Activated naive CD8-positive, alpha-beta T cell (primary cell): Measurements from ENCODE around the gene C1QTNF8.

ENCODE experiments used
- H3K27ac Mint-ChIP-seq: one replicate; pipeline ENCODE4 v1.8.0; 2021; ENCODE audit warnings: mixed read lengths
- H3K27me3 Mint-ChIP-seq: one replicate; pipeline ENCODE4 v1.8.0; 2021; ENCODE audit warnings: mixed read lengths
- H3K36me3 Mint-ChIP-seq: one replicate; pipeline ENCODE4 v1.8.0; 2021; ENCODE audit warnings: mixed read lengths
- H3K4me1 Mint-ChIP-seq: one replicate; pipeline ENCODE4 v1.8.0; 2021; ENCODE audit warnings: low read depth, mixed read lengths
- H3K4me3 Mint-ChIP-seq: one replicate; pipeline ENCODE4 v1.8.0; 2021; ENCODE audit warnings: mild to moderate bottlenecking, mixed read lengths
- H3K9me3 Mint-ChIP-seq: one replicate; pipeline ENCODE4 v1.8.0; 2021; ENCODE audit warnings: low read depth, mixed read lengths

Gene C1QTNF8

DNA sequence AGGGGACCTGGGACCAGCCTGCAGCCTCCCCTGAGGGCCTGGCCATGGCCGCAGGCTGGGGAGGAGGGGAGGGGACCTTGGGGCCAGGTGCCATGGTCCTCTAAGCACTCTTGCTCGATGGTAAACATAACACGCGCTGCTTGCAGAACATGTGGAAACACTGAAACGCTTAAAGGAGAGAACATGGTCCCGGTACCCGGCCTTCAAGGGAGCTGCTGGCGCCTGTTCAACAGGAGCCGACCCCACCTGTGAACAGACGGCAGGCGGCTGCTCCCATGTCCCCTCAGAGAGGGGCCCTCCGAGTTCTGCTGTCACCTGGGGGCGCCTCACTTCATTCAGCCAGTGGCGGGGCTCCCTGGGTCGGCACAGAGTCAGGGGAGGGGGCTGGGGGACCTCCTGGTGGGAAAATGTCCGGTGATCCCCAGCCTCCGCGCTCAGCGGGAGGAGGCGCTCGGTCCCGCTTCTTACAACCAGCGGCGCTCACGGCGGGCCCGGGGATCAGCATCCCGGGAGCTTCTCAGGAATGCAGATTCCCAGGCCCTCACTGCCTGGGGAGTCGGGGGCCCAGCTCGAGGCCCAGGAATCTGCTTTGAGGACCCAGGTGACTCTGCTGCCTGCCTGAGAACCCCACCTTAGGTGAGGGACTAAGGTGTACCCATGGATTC, 24.4 kb downstream of the C1QTNF8 start:
- Mint-ChIP-seq H3K27ac (no peak overlapping the region), H3K4me3 (no peak overlapping the region), H3K9me3 (no peaks in the 10 kb centered on the region), H3K36me3 (no peaks in the 10 kb centered on the region), H3K4me1 (peaks cover 3% of the 10 kb centered on the region), H3K27me3 (peaks cover 8% of the 10 kb centered on the region)

DNA sequence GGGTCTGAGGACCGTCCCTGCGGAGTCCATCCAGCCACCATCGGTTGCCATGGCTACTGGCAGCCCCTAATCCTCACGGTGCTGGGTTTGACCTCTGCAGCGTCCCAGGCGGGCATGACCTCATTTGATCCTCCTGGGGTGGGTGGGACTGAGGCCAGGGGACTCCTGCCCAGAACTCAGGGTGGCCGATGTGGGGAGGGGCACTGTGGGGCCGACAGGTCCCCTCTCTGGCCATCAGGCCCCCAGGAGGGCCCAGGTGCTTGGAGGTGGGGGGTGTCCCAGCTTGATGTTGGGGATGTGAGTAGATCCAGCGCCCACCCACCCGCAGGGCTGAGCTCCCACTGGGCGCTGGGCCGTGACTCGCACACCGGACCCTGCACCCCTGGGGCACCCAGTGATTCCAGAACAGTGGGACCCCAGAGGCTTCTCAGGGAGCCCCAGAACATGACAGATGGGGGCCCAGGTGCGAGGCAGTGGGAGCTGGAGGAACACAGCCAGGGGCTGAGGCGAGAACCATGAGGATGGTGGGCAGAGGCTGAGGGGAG, 25.1 kb downstream of the C1QTNF8 start:
- no peak overlapping the region for H3K4me3 Mint-ChIP-seq
- no peaks in the 10 kb centered on the region for H3K36me3 Mint-ChIP-seq
- no peaks in the 10 kb centered on the region for H3K9me3 Mint-ChIP-seq
- H3K27ac Mint-ChIP-seq: no peak overlapping the region
- peaks cover 3% of the 10 kb centered on the region for H3K27me3 Mint-ChIP-seq
- peaks cover 3% of the 10 kb centered on the region for H3K4me1 Mint-ChIP-seq

DNA sequence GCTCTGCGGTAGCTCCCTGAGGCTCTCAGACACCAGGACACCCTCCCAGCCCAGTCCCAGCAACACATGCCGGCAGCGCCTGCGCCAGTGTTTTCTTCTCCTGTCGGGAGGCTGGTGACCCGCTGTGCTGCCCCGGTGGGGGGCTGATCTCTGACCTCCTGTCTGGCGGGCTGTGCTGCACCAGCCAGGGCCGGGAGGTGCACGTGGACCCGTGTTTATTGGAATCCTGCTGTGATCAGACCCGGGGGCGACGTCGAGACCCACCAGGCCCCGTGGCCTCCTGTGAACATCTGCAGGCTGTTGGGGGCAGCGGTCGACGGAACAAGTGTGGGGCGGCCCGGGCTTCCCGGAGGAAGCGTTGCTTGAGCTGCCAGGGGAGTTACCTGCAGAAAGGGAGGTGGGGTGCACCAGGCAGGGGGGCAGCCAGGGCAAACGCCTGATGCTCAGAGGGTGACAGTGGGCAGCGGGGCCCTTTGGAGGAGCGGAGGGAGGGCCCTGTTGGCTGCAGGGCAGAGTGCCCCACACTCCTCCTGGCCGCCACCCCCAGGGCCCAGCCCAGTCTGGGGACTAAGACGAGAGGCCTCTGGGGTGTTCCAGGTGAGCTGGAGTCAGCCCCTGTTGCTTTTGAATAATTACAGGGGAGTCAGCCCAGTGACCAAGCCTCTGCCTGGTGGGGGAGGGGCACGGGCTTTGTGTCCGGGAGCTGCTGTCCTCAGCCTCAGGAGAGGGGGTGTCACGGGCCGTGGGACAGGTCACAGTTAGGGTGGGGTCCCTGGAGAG, 25.8 kb downstream of the C1QTNF8 start:
- Mint-ChIP-seq H3K9me3 (no peaks in the 10 kb centered on the region), H3K27me3 (peaks cover 3% of the 10 kb centered on the region), H3K36me3 (no peaks in the 10 kb centered on the region), H3K27ac (no peak overlapping the region), H3K4me1 (peaks cover 3% of the 10 kb centered on the region), H3K4me3 (no peak overlapping the region)

DNA sequence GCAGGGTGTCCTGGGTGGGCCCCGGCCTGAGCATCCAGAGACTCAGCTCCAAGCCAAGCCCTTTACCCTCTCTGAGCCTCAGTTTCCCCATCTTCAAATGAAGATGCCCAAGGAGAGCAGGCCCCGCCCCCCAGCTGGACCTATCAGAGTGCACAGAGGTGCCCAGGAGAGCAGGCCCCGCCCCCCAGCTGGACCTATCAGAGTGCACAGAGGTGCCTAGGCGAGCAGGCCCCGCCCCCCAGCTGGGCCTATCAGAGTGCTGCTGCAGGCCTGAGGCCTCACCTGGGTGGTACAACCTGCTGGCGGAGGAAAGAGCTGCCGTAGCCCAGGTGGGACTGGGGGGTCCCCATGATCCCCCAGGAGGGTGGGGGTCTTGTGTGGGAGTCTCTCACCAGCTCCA, 26.9 kb downstream of the C1QTNF8 start:
- no peak overlapping the region for H3K27ac Mint-ChIP-seq
- H3K9me3 Mint-ChIP-seq: no peaks in the 10 kb centered on the region
- peaks cover 4% of the 10 kb centered on the region for H3K27me3 Mint-ChIP-seq
- H3K4me3 Mint-ChIP-seq: no peak overlapping the region
- H3K4me1 Mint-ChIP-seq: peaks cover 3% of the 10 kb centered on the region
- no peaks in the 10 kb centered on the region for H3K36me3 Mint-ChIP-seq

DNA sequence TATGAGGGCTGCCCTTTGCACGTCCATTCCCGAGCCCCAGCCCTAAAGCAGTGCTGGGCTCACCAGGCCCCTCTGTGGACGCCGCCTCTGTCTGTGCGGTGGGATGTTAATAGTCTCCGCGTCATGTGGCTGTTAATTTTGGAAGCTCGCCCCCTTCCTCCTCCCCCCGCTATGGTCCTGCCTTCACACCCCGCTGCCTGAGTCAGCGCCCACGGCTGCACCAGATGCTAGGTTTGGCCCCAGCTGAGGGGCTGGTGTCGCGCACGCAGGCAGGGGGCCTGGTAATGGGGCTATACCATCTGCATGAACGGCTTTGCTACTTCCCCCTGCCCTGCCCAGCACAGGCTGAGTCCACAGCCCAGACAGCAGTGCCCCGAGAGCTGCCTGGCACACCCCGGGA, 27.6 kb downstream of the C1QTNF8 start:
- Mint-ChIP-seq H3K4me1 (peaks cover 3% of the 10 kb centered on the region), H3K4me3 (no peak overlapping the region), H3K9me3 (no peaks in the 10 kb centered on the region), H3K36me3 (no peaks in the 10 kb centered on the region), H3K27me3 (peaks cover 7% of the 10 kb centered on the region), H3K27ac (no peak overlapping the region)

DNA sequence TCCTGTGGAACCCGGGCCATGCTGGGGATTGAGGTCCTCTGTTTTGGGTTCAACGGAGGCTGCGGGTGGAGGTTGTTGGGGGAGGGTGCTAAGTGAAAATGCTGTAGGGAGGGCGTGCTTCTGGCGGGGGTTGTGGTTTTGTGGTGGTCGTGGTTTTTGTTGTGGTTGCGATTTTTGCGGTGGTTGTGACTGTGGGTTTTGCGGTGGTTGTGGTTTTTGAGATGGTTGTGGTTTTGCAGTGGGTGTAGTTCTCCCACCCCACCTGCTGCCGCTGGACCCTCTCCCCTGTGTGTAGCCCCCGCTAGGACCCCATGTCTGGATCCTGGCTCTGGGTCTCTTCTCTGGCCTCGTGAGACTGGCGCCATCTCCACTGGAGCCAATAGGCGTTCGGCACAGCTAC, 28.4 kb downstream of the C1QTNF8 start:
- H3K9me3 Mint-ChIP-seq: no peaks in the 10 kb centered on the region
- H3K4me3 Mint-ChIP-seq: no peak overlapping the region
- no peaks in the 10 kb centered on the region for H3K36me3 Mint-ChIP-seq
- H3K4me1 Mint-ChIP-seq: peaks cover 3% of the 10 kb centered on the region
- no peak overlapping the region for H3K27ac Mint-ChIP-seq
- peaks cover 7% of the 10 kb centered on the region for H3K27me3 Mint-ChIP-seq

DNA sequence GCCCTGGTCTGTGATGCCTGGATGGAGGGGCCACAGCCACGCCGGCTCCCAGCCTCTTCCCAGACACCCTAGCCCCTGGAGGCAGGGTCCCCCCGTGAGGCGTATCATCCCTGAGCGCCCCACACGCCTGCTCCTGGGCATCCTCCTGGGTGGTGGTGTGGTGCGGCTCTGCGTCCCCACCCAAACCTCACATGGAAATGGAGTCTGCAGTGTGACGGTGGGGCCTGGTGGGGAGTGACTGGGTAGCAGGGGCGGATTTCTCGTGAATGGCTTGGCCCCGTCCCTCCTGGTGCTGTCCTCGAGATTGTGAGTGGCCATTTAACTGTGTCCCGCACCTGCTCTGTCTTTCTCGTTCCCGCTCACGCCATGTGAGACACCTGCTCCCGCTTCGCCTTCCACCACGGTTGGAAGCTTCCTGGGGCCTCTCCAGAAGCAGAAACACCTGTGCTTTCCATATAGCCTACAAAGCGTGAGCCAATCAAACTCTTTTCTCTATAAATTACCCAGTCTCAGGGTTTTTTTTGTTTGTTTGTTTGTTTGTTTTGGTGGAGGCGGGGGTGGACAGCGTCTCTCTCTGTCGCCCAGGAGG, 29.4 kb downstream of the C1QTNF8 start:
- Mint-ChIP-seq H3K4me1 (peaks cover 3% of the 10 kb centered on the region), H3K27me3 (peaks cover 8% of the 10 kb centered on the region), H3K36me3 (no peaks in the 10 kb centered on the region), H3K9me3 (no peaks in the 10 kb centered on the region), H3K4me3 (no peak overlapping the region), H3K27ac (no peak overlapping the region)

DNA sequence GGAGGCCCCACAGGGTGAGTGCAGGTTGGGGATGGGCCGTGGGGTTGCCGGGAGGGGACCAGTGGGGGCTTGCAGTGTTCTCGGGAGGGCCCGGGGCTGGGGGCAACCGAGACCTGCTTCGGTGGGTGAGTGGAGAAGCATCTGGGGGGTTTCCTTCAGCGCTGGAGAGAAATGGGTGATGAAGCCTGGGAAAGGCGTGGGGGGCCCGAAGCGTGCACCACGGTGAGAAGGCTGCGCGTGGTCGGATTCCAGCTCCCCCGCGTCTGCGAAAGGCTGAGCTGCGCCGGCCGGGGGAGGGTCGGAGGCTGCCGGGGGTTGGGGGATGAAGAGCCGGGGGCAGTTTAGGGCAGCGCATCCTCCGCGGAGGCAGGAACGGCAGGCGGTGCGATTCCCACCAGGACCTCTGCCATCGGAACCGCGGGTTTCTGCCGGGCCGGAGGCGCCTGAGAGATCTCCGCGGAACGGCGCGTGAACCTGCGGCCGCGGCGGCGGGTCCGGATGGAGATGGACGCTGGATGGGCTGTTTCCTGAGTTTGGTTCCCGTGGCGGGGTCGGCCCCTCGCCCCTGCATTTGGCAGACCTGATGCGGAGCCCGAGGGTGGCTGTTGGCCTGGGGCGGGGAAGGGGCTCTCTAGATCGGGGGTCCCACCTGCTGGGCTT, 30.4 kb downstream of the C1QTNF8 start:
- peaks cover 3% of the 10 kb centered on the region for H3K4me1 Mint-ChIP-seq
- no peak overlapping the region for H3K4me3 Mint-ChIP-seq
- no peaks in the 10 kb centered on the region for H3K36me3 Mint-ChIP-seq
- peaks cover 9% of the 10 kb centered on the region for H3K27me3 Mint-ChIP-seq
- H3K27ac Mint-ChIP-seq: no peak overlapping the region
- H3K9me3 Mint-ChIP-seq: no peaks in the 10 kb centered on the region

DNA sequence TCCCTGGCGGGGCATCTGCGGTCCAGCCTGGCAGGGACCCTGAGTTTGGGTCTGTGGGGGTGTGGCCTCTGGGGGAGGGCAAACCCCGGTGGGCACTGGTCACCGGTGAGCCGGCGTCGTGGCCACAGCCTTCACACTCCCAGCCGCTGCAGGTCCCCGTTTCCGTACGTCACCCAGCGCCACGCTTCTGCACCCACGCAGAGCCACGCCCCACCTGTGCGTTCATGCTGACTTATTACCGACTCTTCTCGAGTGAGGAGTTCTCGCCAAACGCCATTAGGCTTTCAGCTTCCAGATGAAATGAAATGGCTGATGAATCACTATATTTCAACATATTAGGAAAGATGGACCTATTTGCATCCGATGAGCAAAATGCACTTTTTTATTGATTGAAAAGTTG, 32.3 kb downstream of the C1QTNF8 start:
- no peak overlapping the region for H3K4me3 Mint-ChIP-seq
- peaks cover 13% of the 10 kb centered on the region for H3K27me3 Mint-ChIP-seq
- H3K9me3 Mint-ChIP-seq: no peaks in the 10 kb centered on the region
- no peak overlapping the region for H3K27ac Mint-ChIP-seq
- peaks cover 3% of the 10 kb centered on the region for H3K36me3 Mint-ChIP-seq
- H3K4me1 Mint-ChIP-seq: peaks cover 3% of the 10 kb centered on the region

DNA sequence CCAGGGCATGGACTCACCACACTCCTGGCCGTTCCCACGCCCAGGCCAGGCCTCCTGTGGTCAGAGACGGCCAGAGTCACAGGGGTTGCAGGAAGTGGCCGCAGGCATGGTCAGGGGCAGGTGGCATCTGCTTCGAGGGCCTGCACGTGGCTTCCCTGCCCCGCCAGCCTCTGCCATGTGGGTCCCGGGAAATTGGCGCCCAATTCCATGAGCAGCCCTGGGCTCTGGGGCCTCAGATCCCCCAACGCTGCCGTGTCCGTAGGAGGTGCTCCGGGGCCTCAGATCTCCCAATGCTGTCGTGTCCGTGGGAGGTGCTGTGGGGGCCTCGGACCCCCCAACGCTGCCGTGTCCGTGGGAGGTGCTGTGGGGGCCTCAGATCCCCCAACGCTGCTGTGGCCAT, 33.1 kb downstream of the C1QTNF8 start:
- H3K27me3 Mint-ChIP-seq: peaks cover 13% of the 10 kb centered on the region
- H3K36me3 Mint-ChIP-seq: peaks cover 3% of the 10 kb centered on the region
- peaks cover 3% of the 10 kb centered on the region for H3K4me1 Mint-ChIP-seq
- H3K4me3 Mint-ChIP-seq: no peak overlapping the region
- no peak overlapping the region for H3K27ac Mint-ChIP-seq
- no peaks in the 10 kb centered on the region for H3K9me3 Mint-ChIP-seq

DNA sequence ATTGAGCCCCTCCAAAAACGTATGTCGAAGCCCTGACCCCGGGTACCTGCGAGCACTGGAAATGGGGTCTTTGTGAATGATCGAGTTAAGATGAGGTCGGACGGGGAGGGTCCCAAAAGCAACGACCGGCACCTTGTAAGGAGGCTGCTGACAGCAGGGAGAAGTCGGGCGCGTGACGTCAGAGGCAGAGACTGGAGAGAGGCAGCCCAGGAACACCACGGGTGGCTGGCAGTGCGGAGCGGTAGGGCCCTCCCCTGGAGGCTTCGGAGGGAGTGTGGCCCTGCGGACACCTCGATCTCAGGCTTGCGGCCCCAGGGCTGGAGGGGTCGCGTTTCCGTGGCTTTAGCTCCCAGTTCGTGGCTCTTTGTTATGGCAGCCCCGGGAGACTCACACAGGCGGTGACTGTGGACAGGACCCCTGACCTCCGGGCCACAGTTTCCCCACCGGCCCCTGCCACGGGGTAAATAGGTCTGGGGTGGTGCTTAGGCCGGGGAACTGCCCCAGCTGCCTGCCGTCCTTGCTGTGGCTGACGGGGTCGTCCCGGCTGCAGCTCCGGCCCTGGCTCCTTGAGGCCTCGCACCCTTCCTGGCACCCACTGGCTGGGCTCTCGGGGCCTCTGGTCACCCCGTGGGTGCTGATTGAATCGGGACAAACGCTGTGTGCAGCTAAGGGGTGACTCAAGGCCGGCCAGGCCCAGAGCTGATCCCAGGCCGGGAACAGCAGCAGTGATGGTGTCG, 34.1 kb downstream of the C1QTNF8 start:
- Mint-ChIP-seq H3K27ac (no peak overlapping the region), H3K9me3 (no peaks in the 10 kb centered on the region)

DNA sequence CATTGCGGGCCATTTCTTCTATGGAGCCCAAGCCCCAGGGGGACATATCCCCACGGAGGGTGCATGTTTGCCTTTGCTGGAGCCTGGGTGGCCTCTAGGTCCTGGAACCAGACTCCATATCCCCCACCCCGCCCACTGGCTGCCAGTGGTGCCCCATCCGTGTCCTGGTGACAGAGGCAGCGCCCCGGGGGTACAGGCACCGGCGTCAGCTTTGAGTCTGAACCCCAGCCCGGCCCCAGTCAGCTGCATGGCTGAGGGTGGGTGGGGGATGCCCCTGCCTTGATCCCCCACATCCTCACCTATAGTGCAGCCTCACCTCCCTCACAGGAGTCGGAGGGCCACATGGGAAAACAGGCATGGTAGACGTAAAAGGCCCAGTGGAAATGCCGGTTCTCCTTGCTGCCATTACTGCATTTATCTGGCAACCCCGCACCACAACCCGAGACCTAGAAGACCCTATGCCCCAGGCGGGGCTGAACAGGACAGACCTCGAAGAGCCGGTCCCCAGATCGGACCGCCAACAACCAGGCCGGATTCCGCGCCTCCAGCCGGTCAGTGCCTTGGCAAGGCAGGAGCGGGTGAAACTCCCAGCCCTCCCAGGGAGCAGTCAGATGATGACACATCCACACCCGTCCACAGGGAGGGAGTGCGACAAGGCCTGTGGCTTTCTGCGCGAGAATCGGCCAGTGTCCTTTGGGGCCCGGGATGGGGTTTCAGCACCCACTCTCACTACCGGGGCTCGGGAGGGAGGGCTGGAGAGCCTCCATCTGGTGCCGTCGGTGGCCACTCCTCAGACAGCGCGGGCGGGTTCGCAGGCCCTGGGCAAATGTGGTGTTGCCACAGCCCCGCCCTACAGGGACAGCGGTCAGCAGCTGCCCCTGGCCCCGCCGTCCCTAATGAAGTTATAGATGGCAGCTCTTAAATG, 35.4 kb downstream of the C1QTNF8 start:
- no peaks in the 10 kb centered on the region for H3K9me3 Mint-ChIP-seq
- H3K27me3 Mint-ChIP-seq: peaks cover 9% of the 10 kb centered on the region
- H3K36me3 Mint-ChIP-seq: peaks cover 3% of the 10 kb centered on the region
- H3K27ac Mint-ChIP-seq: no peak overlapping the region
- no peak overlapping the region for H3K4me3 Mint-ChIP-seq
- H3K4me1 Mint-ChIP-seq: no peaks in the 10 kb centered on the region

More for the DNA sequence above, 34.1 kb downstream of the C1QTNF8 start:
- Mint-ChIP-seq H3K36me3 (peaks cover 3% of the 10 kb centered on the region), H3K4me3 (no peak overlapping the region), H3K27me3 (peaks cover 11% of the 10 kb centered on the region), H3K4me1 (no peaks in the 10 kb centered on the region)

DNA sequence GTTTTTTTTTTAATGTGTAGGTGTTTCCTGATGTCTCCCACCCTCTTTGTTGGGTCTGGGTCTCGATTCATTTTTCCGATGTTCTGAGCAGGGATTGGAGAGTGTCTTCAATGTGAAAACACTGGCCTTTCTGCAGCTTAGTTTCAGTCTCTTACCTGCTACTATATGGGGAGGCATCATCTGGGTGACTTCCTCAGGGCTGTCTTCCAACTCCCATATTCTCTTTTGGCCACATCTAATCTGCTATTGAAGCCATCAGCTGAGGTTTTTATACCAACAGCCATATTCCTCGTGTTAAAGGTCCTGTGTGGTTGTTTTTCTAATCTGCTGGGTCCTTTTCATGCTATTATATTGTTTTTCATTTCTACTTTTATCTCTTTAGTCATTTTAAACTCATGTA, 36.7 kb downstream of the C1QTNF8 start:
- H3K4me1 Mint-ChIP-seq: no peaks in the 10 kb centered on the region
- no peaks in the 10 kb centered on the region for H3K9me3 Mint-ChIP-seq
- H3K36me3 Mint-ChIP-seq: peaks cover 3% of the 10 kb centered on the region

More for the DNA sequence above, 36.7 kb downstream of the C1QTNF8 start:
- no peak overlapping the region for H3K4me3 Mint-ChIP-seq
- no peak overlapping the region for H3K27ac Mint-ChIP-seq
- peaks cover 8% of the 10 kb centered on the region for H3K27me3 Mint-ChIP-seq
